B cell (primary cell): Measurements from ENCODE around the gene STX10. TPM values are rescaled to one million over a fixed set of nuclear protein-coding genes. Genes with fewer than 3 reads are reported as not detected.

Experiments used
- ATAC-seq: fragments of 200-7000 bp; cut with Tn5 transposase; one replicate; pipeline ENCODE4 v1.10.0; 2021; ENCODE audit warnings: low read depth, mild to moderate bottlenecking, moderate number of reproducible peaks, moderate library complexity
- CTCF ChIA-PET: fragments of 350-600 bp; sonication (Branson Sonifier 250); formaldehyde crosslinking; loops from one replicate; lab custom pipeline; 2021; ENCODE audit warnings: antibody characterized with exemption, inconsistent platforms; lab: Charles Lee
- POLR2A ChIA-PET: fragments of 350-600 bp; sonication (Branson Sonifier 250); formaldehyde crosslinking; loops from one replicate; lab custom pipeline; 2021; ENCODE audit warnings: antibody characterized with exemption; lab: Charles Lee
- DNase-seq: peaks from one replicate; pipeline ENCODE4 v3.0.0; 2013
- H2AFZ ChIP-seq: 2 replicates; pipeline ENCODE4 v1.6.1; 2012; ENCODE audit warnings: mild to moderate bottlenecking, low read depth, low read length; ENCODE audit not compliant: insufficient read depth, poor library complexity, severe bottlenecking
- H3K27ac ChIP-seq, 2 donors: 1 replicate in 1 of 2; 2 replicates in 1 of 2; pipeline ENCODE4 v1.5.1; 2012 to 2013; ENCODE audit warnings: low read length in 2 of 2, mild to moderate bottlenecking in 2 of 2, moderate library complexity in 1 of 2
- H3K27me3 ChIP-seq, 4 experiments: fragments of 200-600 bp in 1 of 4; sonication (generic) in 1 of 4; replicated peaks in 1 of 4; 1 replicate in 2 of 4; 2 replicates in 2 of 4; pipeline versions ENCODE4 v1.6.1 to v1.7.0; 2013 to 2016; ENCODE audit warnings: low read length in 3 of 4, mild to moderate bottlenecking in 2 of 4, mixed read lengths in 1 of 4, moderate library complexity in 1 of 4; ENCODE audit not compliant: insufficient read depth in 4 of 4, control insufficient read depth in 3 of 4; ENCODE audit errors: control extremely low read depth in 1 of 4
- H3K36me3 ChIP-seq, 2 experiments: replicated peaks in 1 of 2; 1 replicate in 1 of 2; 2 replicates in 1 of 2; pipeline versions ENCODE4 v1.6.1 to v1.7.1; 2013; ENCODE audit warnings: low read length in 1 of 2; ENCODE audit not compliant: insufficient read depth in 2 of 2, control insufficient read depth in 1 of 2; ENCODE audit errors: control extremely low read depth in 1 of 2, extremely low read depth in 1 of 2
- H3K4me1 ChIP-seq, 2 donors: fragments of 200-600 bp in 1 of 2; sonication (generic) in 1 of 2; 1 replicate in 1 of 2; 2 replicates in 1 of 2; pipeline versions ENCODE4 v1.5.1 to v1.6.1; 2013 to 2017; ENCODE audit warnings: low read length in 2 of 2; ENCODE audit not compliant: control insufficient read depth in 2 of 2, insufficient read depth in 2 of 2
- H3K4me2 ChIP-seq: replicated peaks from 2 replicates; pipeline ENCODE3; 2012; ENCODE audit warnings: mild to moderate bottlenecking, low read depth, low read length; ENCODE audit not compliant: poor library complexity, severe bottlenecking
- H3K4me3 ChIP-seq, 5 experiments: fragments of 200-600 bp in 1 of 5; sonication (generic) in 1 of 5; 1 replicate in 3 of 5; 2 replicates in 2 of 5; pipeline versions ENCODE4 v1.5.1 to v1.7.0; 2011 to 2016; ENCODE audit warnings: low read length in 4 of 5, mild to moderate bottlenecking in 4 of 5, low read depth in 2 of 5, control low read depth in 1 of 5, moderate library complexity in 1 of 5; ENCODE audit not compliant: insufficient read depth in 1 of 5; ENCODE audit errors: control extremely low read depth in 1 of 5, extremely low read depth in 1 of 5
- H3K79me2 ChIP-seq: fragments of 200-600 bp; sonication (generic); one replicate; pipeline ENCODE4 v1.6.0; 2016; ENCODE audit warnings: low read length; ENCODE audit not compliant: control insufficient read depth, insufficient read depth
- H3K9ac ChIP-seq: fragments of 200-600 bp; sonication (generic); 2 replicates; pipeline ENCODE4 v1.6.1; 2017; ENCODE audit warnings: mild to moderate bottlenecking, low read length, moderate library complexity
- H3K9me3 ChIP-seq, 3 donors: one replicate each; pipeline versions ENCODE4 v1.6.1 to v1.7.1; 2013; ENCODE audit warnings: low read length in 2 of 3; ENCODE audit not compliant: control insufficient read depth in 2 of 3, insufficient read depth in 1 of 3; ENCODE audit errors: control extremely low read depth in 1 of 3
- H4K20me1 ChIP-seq: 2 replicates; pipeline ENCODE4 v1.6.0; 2012; ENCODE audit warnings: mild to moderate bottlenecking, low read length; ENCODE audit not compliant: insufficient read depth, control insufficient read depth, poor library complexity, severe bottlenecking
- H3K27ac Mint-ChIP-seq: one replicate; pipeline ENCODE4 v1.8.0; 2021; ENCODE audit warnings: mixed read lengths
- H3K27me3 Mint-ChIP-seq: one replicate; pipeline ENCODE4 v1.8.0; 2021; ENCODE audit warnings: mixed read lengths
- H3K4me1 Mint-ChIP-seq: one replicate; pipeline ENCODE4 v1.8.0; 2021; ENCODE audit warnings: mixed read lengths
- H3K4me3 Mint-ChIP-seq: one replicate; pipeline ENCODE4 v1.8.0; 2021; ENCODE audit warnings: mixed read lengths
- H3K9me3 Mint-ChIP-seq: one replicate; pipeline ENCODE4 v1.8.0; 2022; ENCODE audit warnings: mixed read lengths; ENCODE audit not compliant: insufficient read depth
- EZH2 ChIP-seq: IDR thresholded peaks from 2 replicates; pipeline ENCODE4 v1.6.1; 2012; ENCODE audit warnings: borderline replicate concordance, low read depth, mild to moderate bottlenecking, moderate library complexity, low read length; ENCODE audit not compliant: insufficient read depth, poor library complexity, severe bottlenecking
- WGBS: methylation state at CpG from one replicate; pipeline ENCODE4 v1.1.5; 2013; ENCODE audit warnings: missing lambda C conversion rate; ENCODE audit not compliant: insufficient coverage; 5-methylcytosine and 5-hydroxymethylcytosine counted together
- intact Hi-C: fragments of 100-400 bp; cut with micrococcal nuclease; formaldehyde crosslinking; loops from one replicate; pipeline ENCODE4 v1.10.0; 2022
- polyA plus RNA-seq: library from polyadenylated mRNA; depleted of rRNA; stranded (reverse); fragments of >200 nt; gene quantifications from 2 replicates; pipeline ENCODE4 v1.2.3, GENCODE V29; 2012
- total RNA-seq, 2 donors: library from RNA; stranded (reverse); fragments of 120-200 nt in 1 of 2; gene quantifications; 1 replicate in 1 of 2; 2 replicates in 1 of 2; pipeline versions ENCODE4 v1.2.3 to v1.2.4, GENCODE V29; 2013 to 2022
- TF ChIP-seq, protein P1 (sequence below): fragments of 200-600 bp; IDR thresholded peaks from one replicate; pipeline ENCODE4 v1.8.0; 2022; ENCODE audit warnings: antibody characterized with exemption, mild to moderate bottlenecking

STX10 gene
- total and polyA plus RNA-seq, 2 donors (not counting 1 experiment from before 2014, with no cell fraction given) = 59.0 to 147 TPM

GRCh38 chr19:13146763-13147563, 3.2 kb downstream of the STX10 start:
- TF ChIP-seq, protein P1, sequence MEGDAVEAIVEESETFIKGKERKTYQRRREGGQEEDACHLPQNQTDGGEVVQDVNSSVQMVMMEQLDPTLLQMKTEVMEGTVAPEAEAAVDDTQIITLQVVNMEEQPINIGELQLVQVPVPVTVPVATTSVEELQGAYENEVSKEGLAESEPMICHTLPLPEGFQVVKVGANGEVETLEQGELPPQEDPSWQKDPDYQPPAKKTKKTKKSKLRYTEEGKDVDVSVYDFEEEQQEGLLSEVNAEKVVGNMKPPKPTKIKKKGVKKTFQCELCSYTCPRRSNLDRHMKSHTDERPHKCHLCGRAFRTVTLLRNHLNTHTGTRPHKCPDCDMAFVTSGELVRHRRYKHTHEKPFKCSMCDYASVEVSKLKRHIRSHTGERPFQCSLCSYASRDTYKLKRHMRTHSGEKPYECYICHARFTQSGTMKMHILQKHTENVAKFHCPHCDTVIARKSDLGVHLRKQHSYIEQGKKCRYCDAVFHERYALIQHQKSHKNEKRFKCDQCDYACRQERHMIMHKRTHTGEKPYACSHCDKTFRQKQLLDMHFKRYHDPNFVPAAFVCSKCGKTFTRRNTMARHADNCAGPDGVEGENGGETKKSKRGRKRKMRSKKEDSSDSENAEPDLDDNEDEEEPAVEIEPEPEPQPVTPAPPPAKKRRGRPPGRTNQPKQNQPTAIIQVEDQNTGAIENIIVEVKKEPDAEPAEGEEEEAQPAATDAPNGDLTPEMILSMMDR = no peak
- TF ChIP-seq EZH2 = no peak
- no peak for DNase-seq
- intact Hi-C loops = no loop called here

More at GRCh38 chr19:13146763-13147563, 3.2 kb downstream of the STX10 start:
- Histone ChIP-seq H3K27ac (no peak overlapping the region), H2AFZ (no peak overlapping the region), H3K4me1 (peaks cover 9 to 23% of the 10 kb centered on the region in 2 donors), H3K9me3 (no peaks in the 10 kb centered on the region), H3K4me2 (no peak overlapping the region), H3K4me3 (no peak overlapping the region), H4K20me1 (peaks cover 9% of the 10 kb centered on the region), H3K79me2 (peaks cover 50% of the 10 kb centered on the region), H3K9ac (no peak overlapping the region), H3K36me3 (peaks cover 0 to 16% of the 10 kb centered on the region in 2 experiments), H3K27me3 (no peaks in the 10 kb centered on the region)
- peaks cover 29% of the 10 kb centered on the region for H3K4me1 Mint-ChIP-seq
- H3K4me3 Mint-ChIP-seq = no peak overlapping the region
- 96% methylated on average over 6 of the region's 16 CpGs for WGBS
- no peak overlapping the region for H3K27ac Mint-ChIP-seq
- ATAC-seq = no peak
- H3K9me3 Mint-ChIP-seq = no peaks in the 10 kb centered on the region
- CTCF ChIA-PET = interaction anchor here (0.6 to 1.2 kb wide), 6 partner anchors 27 to 115 kb away, joined by 3 to 4 read pairs (median 3); no protein-coding TSS in a partner anchor
- no peaks in the 10 kb centered on the region for H3K27me3 Mint-ChIP-seq
- POLR2A ChIA-PET = interaction anchor here (0.7 kb wide), 1 partner anchor 45 kb away, joined by 3 read pairs; no protein-coding TSS in a partner anchor
